VCaP (cell line): Measurements from ENCODE around the gene PLOD1.
A peak's percentile ranks its signal among the peaks of the same experiment; 100 is the strongest.
"Not testable (repeated sequence)": the region's sequence is repeated elsewhere in the genome, so short reads cannot be mapped to it uniquely, and the experiment has no call there.

Source experiments
- H3K27ac ChIP-seq: fragments of 450-650 bp; 2 replicates; pipeline ENCODE4 v1.5.1; 2017
- CTCF ChIP-seq: fragments of 450-650 bp; conservative IDR thresholded peaks from 2 replicates; pipeline ENCODE4 v1.5.1; 2017; ENCODE audit warnings: mild to moderate bottlenecking, moderate library complexity

PLOD1 gene

GRCh38 chr1:11907275-11908094, 27.0 kb upstream of the PLOD1 start:
- H3K27ac ChIP-seq = peak overlapping the region; percentile 97
- TF ChIP-seq CTCF = peak; percentile 95

- H3K27ac ChIP-seq = peak overlapping the region; percentile 97
- TF ChIP-seq CTCF = no peak
These were observed 26.3 kb upstream of the PLOD1 start for GRCh38 chr1:11908095-11908675.

GRCh38 chr1:11910914-11911228, 23.6 kb upstream of the PLOD1 start:
- not testable (repeated sequence) for H3K27ac ChIP-seq

GRCh38 chr1:11912000-11912399, 22.5 kb upstream of the PLOD1 start:
- TF ChIP-seq CTCF = no peak
- no peak overlapping the region for H3K27ac ChIP-seq

GRCh38 chr1:11912482-11913216, 21.9 kb upstream of the PLOD1 start:
- peak overlapping the region; percentile 47; the same call in 1 of the 2 replicates for H3K27ac ChIP-seq

GRCh38 chr1:11913291-11913690, 21.2 kb upstream of the PLOD1 start:
- H3K27ac ChIP-seq = peak overlapping the region; percentile 47; the same call in 1 of the 2 replicates
- no peak for TF ChIP-seq CTCF

- H3K27ac ChIP-seq = peak overlapping the region; percentile 47; the same call in 1 of the 2 replicates
- TF ChIP-seq CTCF = no peak
These were observed 20.5 kb upstream of the PLOD1 start for GRCh38 chr1:11914024-11914423.

- no peak overlapping the region for H3K27ac ChIP-seq
- no peak for TF ChIP-seq CTCF
These were observed 15.6 kb upstream of the PLOD1 start for GRCh38 chr1:11918799-11919519.
